HG02678 (cell line): Measurements from ENCODE around the gene PELI2.
"Not testable (repeated sequence)": the region's sequence is repeated elsewhere in the genome, so short reads cannot be mapped to it uniquely, and the experiment has no call there.

Experiments
- ATAC-seq: cut with Tn5 transposase; IDR thresholded peaks from one replicate; pipeline ENCODE4 v1.9.1; 2021; ENCODE audit warnings: mild to moderate bottlenecking, moderate library complexity; ENCODE audit not compliant: unreplicated experiment

PELI2 gene

DNA sequence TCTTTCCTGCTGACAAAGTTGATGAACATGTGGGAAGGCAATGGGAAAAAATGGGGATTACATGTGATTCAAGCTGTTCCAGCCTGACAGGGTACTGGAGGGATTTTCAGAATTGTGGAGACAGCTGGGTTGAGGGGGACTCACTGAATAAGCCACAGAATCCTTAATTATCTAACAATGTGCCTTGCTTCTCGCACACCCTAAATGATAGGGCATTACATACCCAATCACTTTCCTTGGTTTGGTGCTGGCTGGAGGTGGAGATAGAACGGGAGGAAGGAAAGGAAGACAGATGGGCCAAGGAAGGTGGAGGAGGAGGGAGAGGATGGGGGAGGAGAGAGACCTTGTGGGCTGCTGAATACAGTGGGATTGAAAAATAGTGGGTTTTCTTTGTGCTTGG, 20.7 kb downstream of the PELI2 start:
- ATAC-seq, result no peak

DNA sequence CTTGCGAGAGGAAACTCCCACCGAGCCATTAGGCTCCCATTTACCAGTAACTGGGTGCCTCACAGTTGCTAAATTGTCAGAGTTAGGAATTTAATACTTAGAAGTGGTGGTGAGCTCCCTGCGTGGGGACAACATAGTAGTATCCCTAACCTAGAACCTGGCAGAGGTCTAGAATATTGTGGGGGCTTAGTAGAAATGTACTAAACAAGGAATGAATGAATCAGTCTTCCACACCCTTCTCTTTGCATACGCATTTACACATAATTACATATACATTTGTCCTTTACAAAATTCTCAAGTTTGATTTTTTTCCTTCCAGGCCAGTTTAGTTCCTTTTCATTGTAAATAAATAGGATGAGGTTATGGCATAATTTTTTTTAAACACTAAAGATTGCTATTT, 24.1 kb downstream of the PELI2 start:
- no peak for ATAC-seq

DNA sequence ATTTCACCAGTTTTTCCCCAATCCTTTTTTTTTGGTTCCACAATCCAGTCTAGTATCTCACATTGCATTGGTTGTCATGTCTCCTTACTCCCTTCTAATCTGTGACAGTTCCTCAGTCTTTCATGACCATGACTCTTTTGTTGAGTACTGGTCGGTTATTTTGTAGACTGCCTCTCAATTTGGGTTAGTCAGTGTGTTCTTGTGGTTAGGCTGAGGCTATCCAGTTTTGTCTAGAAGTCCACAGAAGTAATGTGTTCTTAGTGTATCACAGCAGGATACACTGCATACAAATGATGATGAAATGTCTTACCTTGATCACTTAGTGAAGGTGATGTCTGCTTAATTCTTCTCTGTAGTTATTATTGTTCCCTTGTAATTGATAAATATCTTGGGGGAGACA, 24.8 kb downstream of the PELI2 start:
- ATAC-seq, result no peak

DNA sequence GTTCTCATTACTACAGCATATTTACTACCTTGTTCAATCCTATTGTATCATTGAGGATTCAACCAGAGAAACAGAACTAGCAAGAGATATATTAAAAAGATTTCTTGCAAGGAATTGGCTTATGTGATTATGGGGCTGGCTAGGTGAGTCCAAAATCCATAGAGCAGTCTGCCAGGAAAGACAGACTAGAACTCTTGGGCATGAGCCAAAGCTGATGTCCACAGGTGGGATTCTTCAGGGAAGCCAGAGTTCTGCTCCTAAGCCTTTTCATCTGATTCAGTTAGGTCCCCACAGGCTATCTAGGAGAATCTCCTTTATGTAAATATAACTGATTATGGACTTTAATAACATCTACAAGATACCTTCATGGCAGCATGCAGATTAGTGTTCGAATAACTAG, 26.0 kb downstream of the PELI2 start:
- no peak for ATAC-seq

DNA sequence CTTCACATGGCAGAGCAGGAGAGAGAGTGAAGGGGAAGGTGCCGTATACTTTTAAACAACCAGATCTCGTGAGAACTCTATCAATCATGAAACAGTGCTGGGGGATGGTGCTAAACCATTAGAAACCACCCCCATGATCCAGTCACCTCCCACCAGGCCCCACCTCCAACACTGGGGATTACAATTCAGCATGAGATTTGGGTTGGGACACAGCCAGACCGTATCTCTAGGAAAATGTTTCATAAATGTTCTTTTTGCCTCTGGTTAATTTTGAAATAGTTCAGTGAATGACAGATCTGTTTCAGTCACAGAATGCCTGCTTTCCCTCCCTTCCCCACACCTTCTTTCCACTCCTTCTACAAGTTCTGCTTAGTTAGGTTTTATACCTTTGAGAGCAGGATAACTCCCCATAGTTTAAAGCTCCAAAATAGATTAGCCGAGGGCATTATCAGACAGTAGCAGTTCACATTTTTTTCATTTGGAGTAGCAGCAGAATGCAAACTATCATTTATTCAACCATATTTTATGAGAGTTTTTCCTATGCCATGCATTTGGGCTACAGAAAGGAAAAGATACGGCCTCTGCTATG, 27.1 kb downstream of the PELI2 start:
- no peak for ATAC-seq

DNA sequence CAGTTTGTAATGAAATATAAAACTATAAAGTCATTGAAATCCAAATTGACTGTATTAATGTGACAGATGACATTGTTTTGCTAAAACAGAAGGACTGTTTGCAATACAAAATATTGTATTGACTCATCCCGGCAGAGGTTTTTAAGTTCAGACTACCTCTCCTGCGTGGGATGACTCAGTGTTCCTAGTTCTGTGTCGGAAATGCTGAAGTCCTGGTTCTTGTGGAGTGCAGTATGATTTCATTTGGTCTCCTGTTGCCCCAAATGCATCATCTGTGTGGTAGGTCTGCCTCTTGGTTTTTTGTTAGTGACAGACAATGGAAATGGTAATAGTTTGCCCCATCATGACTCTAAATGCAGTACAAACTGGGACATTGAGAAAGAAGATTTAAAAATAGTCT, 27.8 kb downstream of the PELI2 start:
- no peak for ATAC-seq

DNA sequence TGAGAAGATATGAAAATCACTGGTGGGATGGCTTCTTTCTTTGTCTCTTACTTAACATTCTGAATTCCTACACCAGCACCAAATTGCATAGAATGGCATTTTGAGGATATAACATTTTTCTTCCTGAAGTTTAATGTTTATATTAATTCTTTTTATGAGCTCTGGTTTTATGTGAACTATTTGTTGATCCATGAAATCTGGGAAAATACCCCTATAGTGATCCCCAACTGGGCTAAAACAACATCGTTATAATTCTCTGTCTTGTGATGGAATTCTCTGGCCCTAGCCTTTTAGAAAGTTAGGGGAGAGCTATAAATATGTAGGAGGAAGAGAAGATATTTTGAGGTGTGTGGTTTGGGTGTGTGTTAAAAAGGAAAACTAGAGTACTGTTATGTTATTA, 29.2 kb downstream of the PELI2 start:
- ATAC-seq, result no peak

DNA sequence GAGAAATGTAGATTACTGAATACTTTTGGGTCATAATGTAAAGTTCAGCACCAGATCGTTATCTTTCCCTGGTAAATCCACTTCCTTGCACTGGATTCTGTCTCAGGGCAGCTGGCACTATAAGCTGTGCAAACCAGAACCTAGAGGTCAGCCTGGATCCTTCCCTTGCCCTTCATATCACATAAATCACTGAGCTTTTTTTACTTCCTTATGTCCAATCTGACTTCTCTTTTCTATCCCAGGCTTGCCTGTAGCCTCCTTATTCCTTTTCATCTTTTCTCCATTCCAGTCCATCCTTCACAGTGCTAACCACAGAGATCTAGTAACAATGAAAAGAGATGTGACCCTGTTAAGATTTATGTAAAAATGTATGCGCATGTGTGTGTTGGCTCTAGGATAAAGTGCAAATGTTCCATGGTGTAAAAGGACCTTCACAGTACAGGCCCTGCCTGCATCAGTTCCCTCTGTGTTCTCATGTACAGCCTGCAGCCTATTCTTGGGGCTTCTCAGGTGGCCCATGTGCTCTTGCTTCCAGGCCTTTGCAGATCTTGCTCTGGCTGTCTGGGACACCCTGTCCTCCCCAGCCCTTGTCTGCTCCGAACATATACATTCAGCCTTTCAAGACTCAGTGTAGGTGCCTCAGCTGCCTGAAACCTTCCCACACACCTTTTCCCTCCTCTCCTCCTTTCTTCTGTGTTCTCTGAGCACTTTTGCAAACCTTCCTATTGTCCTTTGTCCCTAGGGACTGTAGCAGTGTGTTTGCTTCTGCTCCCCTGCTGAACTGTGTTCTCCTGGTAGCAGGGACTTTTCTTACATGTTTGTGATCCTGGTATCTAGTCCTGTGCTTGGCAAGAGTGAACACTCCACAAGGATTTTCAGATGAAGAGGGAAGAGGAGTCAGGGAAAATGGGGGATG, 30.0 kb downstream of the PELI2 start:
- no peak for ATAC-seq

DNA sequence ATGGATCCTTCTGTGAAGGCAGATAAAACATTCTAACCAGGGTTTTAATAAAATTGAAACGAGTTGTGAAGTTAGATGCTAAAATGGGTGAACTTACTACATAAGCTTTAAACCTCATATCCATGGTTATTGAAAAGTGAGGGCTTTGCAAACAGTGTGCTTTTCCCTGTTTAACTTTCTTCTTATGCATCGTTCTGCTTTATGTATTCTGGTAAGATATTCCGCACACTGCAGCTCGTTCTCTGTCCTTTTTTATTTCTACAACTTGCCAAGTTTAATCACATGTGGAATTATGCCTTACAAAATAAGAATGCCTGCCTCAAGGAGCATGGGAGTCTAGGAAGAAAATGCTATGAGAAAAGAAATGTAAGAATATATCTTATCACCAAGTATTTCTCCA, 30.9 kb downstream of the PELI2 start:
- ATAC-seq, result no peak

DNA sequence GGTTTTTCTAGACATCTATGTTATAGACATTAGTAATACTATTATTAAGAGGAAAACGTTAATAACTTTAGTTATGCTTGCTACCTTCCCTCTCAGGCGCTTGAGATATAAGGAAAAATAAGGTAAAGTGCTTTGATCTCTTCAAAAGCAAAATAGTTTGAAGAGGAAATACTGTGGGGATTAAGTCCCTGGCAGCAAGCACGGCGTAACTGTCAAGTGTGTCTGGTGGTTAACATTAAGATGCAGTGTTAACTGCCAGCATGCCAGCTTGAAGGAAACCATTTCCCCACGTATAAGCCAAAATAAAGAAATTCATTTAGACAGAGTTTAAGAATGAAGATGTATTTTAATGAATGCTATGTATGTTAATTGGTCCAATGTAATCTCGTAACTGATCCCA, 31.8 kb downstream of the PELI2 start:
- no peak for ATAC-seq

DNA sequence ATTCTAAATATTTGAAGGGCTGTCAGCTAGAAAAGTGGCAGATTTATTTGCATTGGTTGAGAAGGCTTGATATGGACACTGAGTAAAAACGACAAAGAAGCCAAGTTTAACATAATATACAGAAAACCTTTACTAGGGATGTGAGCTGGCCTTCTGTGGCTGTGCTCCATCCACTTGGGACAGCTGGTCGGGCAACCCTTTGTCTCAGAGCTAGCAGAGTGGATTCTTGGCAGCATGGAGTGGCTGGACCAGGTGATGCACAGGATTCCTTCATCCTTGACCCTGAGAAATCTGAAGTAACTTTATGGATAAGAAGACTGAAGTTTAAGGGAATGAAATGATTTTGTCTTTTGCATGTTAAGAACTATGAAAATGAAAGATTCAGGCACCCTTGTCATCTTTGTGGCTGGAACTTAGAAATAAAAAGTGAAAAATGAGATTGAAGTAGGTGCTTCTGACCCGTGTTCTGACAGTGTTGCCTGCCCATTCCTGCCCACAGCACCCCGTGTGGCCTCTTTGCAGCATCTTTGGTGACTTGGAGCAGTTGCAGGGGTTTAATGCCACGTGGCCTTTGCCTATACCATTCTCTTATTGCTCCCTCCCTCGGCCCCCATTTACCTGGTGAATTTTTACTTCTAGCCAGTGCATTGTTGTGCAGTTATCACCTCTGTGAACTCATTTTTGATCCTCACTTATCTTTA, 32.6 kb downstream of the PELI2 start:
- no peak for ATAC-seq

DNA sequence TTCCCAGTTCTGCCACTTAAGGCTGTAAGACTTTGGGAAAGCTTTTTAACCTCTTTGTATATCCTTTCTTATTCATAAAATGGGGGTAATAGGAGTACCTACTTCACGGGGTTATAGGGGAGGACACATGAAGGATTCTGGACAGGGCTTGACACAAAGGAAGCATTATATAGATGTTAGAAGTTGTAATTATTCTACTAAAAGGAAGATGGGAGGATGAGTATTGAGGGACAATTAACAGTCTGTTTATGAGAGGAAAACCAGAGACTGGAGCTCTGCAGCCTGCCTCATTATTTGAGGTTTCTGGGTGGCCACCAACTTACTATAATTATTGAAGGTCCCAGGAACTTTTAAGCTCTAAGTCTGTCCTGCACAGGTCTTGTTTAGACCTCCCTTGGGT, 34.0 kb downstream of the PELI2 start:
- no peak for ATAC-seq

DNA sequence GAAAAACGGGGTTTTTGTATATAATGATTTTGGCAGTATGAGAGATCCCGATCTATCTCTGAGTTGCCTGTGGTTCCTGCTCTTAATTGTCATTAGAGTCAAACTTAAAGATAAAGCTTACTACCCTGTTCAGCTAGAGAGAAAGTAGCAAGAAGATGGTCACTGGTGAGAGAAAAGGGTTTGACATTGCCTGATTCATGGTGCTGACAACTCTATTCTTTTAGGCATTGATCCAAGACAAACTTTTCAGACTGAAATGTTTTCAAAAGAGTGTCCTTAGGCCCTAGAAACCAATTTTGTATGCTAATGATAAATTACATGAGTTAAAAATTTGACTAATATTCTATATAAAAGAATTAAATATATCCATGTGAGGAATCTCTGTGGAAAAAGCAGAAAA, 35.1 kb downstream of the PELI2 start:
- ATAC-seq, result no peak

DNA sequence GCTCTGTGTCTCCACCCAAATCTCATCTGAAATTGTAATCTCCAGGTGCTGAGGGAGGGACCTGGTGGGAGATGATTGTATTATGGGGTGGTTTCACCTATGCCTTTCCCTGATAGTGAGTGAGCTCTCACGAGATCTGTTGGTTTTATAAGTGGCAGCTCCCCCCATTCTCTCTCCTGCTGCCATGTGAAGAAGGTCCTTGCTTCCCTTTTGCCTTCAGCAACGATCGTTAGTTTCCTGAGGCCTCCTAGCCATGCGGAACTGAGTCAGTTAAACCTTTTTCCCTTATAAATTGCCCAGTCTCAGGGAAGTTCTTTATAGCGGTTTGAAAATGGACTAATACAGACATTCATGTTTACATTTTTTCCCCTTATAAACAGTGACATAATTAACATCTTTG, 36.1 kb downstream of the PELI2 start:
- no peak for ATAC-seq

DNA sequence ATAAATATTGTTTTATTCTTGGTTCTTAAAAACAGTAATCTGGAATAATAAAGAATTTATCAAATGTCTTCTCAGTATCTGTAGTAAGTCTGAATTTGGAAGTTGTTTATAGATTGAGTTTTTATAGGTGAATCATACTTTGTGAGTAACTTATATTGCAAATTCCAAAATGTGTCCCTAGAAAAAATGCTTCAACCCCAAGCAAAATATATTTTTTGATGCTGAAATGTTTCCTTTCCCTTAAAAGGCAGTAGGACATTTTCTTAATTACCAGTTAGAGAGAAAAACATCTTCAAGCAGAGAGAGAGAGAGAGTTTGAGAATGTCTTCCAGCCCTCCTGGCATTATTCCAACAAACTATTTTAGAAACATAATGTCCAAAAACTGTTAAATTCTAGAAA, 37.9 kb downstream of the PELI2 start:
- ATAC-seq, result no peak

DNA sequence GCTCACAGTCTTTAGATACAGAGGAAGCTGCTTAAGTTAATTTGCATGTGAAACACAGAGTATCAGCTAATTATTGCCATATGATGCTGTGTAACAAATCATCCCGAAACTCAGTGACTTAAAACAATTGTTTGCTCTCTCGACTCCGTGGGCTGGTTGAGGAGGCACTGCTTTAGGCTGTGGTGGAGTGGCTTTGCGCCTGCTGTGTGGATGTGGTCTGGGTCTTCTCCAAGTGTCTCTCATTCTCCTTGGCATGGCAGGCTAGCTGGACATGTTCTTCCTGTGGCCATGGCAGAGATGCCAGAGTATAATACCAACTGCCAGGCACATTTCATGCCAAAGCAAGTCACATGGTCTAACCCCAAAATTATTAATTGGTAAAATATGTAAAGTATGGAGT, 40.9 kb downstream of the PELI2 start:
- no peak for ATAC-seq

DNA sequence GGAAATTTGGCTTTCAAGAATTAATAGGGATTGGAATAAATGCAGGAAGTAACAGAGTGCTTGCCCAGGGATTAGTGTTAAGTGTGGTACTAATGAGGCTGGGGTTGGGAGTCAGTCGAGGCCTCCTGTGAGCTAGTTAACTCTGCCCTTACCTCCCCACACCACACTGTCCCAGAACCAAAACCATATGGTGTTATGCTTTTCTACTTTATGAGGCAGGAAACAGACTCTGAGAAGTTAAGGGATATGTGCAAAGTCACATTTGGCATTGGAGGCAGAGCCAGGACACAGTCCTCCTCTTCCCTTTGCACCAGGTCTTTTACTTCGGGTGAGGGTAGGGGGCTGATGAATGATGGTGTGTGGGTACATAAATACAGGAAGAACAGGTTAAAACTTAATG, 41.9 kb downstream of the PELI2 start:
- no peak for ATAC-seq

DNA sequence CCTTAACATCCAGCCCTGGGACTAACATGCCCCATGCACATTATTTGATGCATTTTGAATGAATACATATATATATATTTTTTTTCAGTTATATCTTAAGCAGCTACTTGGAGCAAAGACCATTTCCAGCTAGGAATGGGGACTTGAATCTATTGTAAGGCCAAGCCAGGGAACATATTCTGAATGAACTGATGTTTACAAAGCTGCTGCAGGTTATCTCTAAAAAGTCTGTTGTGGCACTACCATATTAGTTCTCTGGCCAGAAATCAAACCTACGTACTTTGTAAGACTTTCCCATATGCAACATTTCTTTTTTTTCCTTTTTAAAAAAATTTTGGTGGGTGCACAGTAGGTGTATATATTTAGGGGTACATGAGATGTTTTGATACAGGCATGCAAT, 43.4 kb downstream of the PELI2 start:
- no peak for ATAC-seq

DNA sequence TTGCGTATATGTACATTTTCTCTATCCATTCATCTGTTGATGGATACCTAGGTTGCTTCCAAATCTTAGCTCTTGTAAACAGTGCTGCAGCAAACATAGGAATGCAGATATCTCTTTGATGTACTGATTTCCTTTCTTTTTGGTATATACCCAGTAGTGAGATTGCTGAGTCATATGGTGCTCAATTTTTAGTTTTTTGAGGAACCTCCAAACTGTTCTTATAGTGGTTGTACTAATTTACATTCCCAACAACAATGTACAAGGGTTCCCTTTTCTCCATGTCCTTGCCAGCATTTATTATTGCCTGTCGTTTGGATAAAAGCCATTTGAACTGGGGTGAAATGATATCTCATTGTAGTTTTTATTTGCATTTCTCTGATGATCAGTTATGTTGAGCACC, 44.3 kb downstream of the PELI2 start:
- ATAC-seq, result no peak

DNA sequence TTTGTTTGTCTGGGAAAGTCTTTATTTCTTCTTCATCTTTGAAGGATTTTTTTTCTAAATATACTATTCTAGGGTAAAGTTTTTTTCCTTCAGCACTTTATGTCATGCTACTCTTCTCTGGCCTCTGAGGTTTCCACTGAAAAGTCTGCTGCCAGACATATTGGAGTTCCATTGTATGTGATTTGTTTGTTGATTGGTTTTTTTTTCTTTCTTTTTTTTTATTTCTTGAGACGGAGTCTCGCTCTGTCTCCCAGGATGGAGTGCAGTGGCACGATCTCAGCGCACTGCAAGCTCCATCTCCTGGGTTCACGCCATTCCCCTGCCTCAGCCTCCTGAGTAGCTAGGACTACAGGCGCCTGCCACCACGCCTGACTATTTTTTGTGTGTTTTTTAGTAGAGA, 48.4 kb downstream of the PELI2 start:
- ATAC-seq, result not testable (repeated sequence)

DNA sequence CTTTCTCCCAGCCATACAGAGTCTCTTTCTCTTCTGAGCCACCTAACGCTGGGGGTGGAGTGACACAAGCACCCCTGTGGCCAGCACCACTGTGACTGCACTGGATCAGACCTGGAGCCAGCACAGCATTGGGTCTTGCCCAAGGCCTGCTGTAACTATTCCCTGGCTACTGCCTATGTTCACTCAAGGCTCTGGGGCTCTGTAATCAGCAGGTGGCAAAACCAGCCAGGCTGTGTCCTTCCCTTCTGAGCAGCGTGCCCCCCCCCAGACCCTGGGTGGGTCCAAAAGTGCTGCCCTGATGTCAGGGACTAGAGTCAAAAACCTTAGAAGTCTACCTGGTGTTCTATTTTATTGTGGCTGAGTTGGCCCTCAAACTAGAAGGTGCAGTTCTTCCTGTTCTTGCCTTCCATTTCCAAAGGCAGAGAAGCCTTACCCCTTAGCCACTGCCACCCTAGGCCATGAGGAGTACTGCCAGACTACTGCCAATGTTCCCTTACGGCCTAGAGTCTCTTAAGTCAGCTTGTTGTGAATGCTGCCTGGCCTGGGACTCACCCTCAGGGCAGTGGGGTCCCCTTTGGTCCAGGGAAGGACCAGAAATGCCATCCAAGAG, 49.9 kb downstream of the PELI2 start:
- ATAC-seq, result no peak

DNA sequence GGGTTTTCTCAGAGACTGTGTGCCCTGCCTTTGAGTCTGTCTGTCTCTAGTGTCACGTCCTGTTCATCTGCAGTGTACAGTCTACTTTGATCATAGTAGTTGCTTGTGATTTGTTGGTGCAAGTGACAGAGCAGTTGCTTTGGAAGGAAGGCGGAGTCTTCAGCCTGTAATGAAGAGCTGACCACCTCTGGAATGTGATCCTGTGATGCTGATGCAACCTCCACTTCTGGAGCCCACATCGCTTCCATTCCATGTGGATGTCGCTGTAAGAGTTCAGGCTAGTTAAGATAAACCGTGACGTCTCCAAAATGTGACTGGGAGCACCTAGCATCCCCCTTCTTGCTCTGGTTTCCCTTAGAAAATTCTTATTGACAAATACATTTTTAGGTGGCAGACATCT, 51.8 kb downstream of the PELI2 start:
- no peak for ATAC-seq
